ENCODE data around the gene OR51B5.
A peak's percentile ranks its signal among the peaks of the same experiment; 100 is the strongest.
"Not testable (repeated sequence)": the region's sequence is repeated elsewhere in the genome, so short reads cannot be mapped to it uniquely, and the experiment has no call there.

Gene OR51B5, protein sequence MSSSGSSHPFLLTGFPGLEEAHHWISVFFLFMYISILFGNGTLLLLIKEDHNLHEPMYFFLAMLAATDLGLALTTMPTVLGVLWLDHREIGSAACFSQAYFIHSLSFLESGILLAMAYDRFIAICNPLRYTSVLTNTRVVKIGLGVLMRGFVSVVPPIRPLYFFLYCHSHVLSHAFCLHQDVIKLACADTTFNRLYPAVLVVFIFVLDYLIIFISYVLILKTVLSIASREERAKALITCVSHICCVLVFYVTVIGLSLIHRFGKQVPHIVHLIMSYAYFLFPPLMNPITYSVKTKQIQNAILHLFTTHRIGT

DNA sequence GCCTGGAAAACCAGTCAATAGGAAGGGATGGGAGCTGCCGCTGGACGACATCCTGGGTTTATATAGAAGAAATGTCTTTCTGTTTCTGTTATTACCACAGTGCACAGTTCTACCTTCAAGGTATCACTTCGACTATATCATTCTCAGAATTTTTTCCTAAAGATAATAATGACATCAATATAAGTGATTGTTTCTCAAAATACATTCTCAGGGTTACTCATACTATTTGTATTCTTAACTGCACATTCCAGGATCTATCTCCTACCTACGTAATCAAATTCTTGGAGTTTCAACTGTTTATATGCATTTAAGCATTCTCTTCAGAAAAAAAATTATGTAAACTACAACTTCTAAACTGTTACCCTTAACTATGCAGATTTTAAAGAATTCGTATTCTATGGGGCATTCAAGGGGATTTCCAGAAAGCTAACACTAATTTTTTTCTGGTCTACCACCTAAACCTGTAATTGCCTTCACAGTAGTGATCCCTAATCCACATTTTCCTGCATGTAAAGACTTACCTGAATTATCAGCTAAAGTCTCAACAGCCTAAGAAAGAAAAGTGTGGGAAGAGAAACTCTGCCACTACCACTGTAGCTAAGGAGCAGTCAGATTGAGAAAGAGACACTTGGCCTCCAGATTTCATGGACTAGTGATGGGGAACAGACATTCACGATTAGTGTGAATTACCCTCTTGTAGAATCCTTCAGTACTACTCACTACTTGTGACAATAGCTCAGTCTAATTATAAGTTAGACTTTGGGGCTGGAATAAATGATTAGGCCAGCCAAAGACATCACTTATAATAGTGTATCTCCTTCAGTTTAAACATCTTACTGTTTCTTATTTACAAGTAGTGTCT, at the start of gene OR51B5:
TSS of gene OR51B5 (minus strand) at position 51 of the 862 bp plus-strand sequence. CDS start at position 51, 0 bp downstream.
- DNase-seq, result no peak

DNA sequence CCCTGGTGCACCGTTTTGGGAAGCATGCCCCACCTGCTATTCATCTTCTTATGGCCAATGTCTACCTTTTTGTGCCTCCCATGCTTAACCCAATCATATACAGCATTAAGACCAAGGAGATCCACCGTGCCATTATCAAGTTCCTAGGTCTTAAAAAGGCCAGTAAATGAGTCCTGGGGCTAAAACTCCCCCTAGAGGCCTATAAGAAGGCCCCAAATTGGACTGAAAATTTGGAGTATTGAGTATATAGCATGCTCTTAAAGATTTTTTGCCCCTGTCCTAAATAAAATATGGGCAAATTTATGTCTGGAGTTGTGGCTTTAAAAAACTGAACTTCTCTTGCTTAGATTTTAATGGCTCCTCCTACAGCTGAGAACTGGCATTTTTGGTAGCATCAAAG, 46.9 kb upstream of the OR51B5 start:
- DNase-seq, result no peak

DNA sequence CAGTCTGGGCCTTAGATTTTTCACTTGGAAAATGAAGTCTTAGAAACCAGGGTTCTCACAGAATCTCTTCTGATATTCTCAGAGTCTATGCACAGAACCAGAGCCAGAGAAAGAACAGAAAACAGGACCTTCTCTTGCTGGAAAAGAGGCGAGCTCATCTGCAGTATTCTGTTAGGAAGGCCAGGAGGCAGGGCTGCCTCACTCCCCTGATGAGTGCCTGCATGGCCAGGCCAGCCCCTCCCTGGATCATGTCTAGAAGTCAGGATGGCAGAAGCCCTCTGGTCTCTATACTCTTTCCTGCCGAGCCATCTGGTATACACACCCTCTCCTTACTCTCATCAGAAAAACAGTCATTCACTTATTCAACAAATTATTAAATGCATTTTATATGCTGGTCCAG, 41.0 kb upstream of the OR51B5 start:
- no peak for DNase-seq

DNA sequence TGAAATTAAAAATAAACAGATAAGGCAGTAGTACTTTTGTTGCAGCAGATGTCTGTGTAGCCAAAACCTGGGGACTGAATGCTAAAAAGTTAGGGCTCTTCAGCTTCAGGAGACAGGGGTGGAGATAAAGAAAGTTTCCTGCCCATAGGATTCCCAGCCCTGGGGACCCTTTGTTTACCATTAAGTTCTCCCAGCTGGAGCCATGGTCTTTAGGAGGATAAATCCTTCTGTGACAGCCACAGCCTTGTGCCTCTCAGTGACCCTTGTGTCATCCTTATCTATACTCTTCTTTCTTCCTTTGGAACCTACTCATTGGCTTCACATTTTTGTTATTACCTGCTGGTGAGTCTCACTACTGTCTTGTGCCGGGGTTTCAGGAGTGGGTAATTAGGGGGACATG, 40.3 kb upstream of the OR51B5 start, which contains the start of gene OR51M1:
TSS of gene OR51M1 (plus strand) at position 237 of the 400 bp plus-strand sequence. CDS start 5,587 bp downstream, outside the sequence.
- DNase-seq, result no peak

DNA sequence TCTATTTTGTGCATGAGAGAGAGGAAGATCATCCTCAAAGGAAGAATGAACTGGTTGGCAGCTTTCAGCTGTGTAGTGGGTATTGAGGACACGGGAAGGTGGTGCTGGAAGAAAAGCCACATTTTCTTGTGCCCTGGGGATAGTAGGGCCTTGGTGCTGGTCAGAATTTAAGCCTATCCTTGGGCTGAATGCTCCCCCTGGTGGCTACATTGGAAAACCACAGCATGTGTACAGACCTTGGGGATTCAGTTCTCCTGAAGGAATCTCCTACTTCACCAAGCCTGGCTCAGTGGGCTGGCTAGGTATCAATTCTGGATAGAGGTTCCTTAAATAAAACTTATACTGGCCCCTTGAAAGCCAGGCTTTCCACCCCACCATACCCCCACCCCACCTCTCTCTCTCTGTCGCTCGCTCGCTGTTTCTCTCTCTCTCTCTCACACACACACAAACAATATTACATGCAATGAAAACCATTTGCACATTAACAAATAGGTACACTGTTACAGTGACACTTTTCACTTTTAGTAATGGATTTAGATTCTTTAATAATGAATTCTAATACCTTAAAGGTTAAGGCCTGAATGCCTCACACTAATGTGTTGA, 37.5 kb upstream of the OR51B5 start:
- peak; percentile 3 for DNase-seq

DNA sequence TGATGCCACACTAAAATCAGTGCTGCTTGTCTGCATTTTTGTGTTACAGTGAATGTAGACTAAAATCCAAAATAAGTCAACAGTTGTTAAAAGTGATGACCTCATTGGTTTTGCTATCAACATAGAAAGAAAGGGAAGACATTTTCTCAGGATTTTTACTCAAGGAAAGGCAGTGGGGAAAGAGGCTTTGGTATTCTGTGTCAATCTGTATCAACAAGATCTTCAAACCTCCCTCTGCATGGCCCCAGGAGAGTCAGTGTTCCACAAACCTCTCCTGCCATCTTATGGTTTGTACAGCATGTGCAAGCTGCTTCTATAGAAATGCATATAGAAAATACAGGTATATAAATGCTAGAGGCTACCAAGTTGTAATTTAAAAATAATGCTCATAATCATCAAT, 26.5 kb upstream of the OR51B5 start:
- DNase-seq, result no peak

DNA sequence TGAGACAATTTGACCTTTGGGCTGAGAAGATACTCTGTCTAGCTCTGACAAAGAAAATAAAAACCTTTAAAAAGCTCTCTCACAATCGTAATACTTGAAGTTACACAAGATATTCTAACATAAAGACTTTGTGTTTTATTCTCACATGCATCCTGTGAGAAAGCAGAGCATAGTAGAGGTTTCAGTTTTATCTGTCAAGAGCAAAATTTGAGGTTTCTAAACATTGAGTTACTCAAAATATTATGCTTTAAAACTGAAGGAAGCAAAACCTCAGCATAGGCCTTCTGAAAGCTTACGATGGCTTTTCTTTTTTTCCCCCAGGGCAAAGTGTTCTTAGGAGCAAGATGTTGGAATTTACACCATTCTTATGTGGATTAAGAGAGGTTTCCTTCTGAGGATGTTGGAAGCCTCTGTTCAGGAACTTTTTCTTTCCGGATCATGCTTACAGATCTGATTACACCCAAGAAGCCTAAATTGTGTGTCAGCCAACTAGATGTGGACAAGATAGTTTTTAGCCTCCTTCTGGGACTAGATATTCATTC, 25.2 kb upstream of the OR51B5 start:
- DNase-seq, result no peak

DNA sequence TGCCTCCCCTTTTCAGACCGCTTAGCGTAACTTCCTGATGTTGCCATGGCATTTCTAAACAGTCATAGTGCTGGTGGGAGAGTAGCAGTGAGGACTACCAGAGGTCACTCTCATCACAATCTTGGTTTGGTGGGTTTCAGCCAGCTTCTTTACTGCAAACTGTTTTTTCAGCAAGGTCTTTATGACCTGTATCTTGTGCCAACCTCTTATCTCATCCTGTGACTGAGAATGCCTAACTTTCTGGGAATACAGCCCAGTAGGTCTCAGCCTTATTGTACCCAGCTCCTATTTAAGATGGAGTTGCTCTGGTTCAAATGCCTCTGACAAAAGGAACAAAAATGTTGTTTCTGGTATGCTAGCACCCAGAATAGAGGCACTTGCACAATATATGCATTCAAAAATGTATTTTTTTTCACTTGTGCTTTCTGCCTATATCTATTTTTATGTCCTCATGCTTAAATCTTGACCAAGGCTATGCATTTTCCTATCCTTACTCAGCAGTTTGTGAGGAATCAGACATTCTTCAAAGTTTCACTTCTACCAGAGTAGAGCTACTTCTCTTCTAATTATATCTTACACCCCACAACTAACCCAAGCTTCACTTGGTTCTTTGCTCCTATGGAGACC, 24.2 kb upstream of the OR51B5 start:
- DNase-seq, result no peak

DNA sequence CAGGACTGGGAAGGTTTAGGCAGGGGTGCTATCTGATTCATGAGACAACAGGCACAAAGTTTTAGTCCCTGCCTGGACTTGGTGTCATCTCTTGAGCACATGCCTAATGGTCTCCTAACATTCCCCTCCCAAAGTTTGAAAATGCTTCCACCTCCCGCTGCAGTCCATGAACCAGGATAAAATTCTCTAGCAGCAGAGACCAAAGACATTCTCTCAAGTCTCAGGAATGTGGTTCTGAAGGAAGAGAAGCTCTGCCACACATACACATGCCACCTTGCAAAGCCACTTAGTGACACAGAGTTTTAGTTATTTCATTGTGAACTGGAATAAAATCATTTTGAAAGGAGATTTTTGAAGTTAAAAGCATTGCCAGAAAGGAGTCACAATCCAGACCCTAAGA, 23.5 kb upstream of the OR51B5 start:
- no peak for DNase-seq

DNA sequence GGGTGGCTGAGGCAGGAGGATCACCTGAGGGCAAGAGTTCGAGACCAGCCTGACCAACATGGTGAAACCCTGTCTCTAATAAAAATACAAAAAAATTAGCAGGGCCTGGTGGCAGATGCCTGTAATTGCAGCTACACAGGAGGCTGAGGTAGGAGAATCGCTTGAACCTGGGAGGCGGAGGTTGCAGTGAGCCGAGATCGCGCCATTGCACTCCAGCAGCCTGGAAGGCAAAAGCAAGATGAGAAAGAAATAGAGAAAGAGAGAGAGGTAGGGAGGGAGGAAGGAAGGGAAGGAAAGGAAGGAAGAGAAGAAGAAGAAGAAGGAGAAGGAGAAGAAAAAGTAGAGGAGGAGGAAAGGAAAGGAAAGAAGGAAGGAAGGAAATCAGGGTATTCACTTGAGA, 23.0 kb upstream of the OR51B5 start:
- not testable (repeated sequence) for DNase-seq

DNA sequence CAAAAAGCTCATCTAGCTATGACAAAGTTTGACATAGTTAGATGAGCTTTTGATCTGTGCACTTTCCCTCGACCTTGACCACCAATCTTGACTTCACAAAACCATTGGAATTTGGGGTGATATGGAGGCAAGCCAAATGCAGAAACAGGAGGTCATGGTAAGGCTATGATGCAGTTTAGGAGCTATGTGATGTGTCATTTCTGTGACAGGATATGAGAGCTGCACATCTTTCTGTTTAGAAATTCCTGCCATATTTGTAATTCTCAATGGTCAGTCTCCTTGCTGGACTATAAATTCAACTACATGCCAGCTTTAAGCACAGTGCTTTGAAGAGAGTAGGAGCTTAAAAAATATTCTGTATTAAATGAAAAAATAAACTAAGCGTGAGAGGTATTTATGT, 20.9 kb upstream of the OR51B5 start:
- no peak for DNase-seq

DNA sequence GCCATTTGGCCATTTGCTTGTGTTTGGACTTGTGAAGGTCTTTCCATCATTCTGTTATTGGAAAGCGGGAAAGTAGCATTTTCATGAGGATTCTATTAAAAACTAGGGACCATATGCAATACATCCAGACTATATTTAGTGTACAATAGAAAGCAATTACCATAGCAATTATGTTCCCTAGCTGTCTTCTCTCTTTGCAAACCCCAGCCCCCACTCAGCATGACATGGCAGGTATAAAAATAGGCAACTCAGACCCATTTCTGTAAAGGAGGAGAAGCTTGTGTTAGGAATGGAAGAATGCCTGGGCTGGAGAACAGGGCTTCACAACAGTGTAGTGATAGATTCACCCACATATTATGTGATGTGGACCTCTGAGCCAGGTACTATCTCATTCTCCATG, 20.4 kb upstream of the OR51B5 start:
- no peak for DNase-seq

DNA sequence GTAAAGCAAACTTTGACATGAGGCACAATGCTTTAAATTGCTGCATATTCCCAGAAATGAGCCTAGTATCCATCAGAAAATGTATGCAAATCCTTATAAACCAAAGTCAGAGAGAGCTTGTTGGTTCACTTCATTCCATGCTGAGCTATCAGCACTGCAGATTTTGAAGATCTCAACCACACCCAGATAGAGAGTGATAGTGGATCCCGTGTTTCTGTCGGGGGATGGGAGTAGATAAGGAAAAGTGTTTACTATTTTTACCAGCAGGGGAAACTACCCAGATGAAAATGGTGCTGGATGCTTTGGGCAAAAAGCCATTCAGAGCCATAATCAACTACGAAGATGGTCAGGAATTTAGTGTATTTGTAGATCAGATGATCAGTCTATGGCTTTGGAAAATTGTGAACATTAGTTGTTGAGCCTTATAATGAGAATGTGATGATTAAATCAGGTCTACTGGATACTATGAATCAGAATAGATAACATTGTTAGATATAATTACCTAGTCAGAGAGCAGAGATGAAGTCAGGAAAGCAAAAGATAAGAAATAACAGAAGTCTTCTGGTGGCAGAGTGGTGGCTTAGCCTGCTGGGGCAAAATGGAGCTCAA, 18.8 kb upstream of the OR51B5 start:
- DNase-seq, result no peak

DNA sequence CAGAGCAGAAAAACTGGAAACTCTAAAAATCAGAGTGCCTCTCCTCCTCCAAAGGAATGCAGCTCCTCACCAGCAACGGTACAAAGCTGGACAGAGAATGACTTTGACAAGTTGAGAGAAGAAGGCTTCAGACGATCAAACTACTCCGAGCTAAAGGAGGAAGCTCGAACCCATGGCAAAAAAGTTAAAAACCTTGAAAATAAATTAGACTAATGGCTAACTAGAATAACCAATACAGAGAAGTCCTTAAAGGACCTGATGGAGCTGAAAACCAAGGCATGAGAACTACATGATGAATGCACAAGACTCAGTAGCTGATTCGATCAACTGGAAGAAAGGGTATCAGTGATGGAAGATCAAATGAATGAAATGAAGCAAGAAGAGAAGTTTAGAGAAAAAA, 12.7 kb upstream of the OR51B5 start:
- DNase-seq, result not testable (repeated sequence)

DNA sequence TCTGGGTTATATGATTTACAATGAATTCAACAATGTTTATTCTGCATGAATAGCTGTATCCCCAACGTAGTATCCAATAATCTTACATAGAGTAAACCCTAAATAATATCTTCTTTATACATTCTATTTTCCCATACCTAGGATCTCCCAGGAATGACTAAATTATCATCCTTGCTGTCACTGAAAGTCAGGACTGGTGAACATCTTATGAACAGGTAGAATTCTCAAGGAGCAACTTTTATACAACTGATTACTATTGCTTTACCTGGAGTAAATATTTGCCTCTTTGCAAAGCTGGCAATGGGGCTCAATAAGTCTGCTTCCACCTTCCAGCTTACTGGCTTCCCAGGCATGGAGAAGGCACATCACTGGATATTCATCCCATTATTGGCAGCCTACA, 7.9 kb upstream of the OR51B5 start, which contains the start of gene OR51B6:
TSS of gene OR51B6 (plus strand) at position 301 of the 400 bp plus-strand sequence. CDS start at position 301, 0 bp downstream.
- DNase-seq, result no peak

DNA sequence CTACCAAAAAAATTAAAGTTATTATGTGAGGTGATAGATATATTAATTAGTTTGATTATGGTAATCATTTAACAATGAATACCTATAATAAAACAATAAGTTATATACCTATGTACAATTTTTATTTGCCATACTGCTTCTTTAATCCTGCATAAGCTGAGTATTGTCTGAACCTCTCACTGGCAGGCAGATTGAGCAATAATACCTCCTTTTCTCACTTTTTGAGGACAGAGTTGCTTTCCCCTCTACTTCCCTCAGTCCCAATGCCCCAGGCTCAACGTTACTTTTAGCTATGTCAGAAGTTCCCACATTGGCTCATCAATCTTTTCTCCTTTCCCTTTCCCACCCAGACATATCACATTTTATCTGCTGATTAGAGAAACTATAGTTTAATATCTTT, 6.2 kb upstream of the OR51B5 start:
- DNase-seq, result no peak

DNA sequence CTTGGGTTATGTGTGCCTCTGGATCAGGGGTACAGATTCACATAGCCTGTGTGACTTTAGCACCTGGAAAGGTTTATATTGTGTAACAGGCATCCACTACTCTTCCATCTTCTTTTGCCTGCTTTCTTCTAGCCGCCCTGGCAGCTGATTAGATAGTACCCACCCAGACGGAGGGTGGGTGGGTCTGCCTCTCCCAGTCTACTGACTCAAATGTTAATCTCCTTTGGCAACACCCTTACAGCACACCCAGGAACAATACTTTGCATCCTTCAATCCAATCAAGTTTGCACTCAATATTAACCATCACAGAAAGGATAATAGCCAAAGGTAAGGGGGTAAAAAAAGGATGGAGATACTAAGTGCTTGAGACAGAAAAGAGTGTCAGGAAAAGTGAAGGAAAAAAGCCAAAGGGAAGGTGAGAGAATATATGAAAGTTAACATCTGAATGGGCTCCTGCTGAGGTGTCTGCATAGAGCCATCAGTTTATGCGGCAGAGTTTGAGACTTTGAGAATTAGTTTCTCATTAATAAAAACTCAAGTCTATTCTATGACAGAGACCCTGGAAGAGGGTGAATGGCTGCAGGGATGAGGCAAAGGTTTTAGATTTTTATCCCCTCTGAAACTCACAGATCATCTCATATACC, 5.3 kb upstream of the OR51B5 start:
- DNase-seq, result no peak

DNA sequence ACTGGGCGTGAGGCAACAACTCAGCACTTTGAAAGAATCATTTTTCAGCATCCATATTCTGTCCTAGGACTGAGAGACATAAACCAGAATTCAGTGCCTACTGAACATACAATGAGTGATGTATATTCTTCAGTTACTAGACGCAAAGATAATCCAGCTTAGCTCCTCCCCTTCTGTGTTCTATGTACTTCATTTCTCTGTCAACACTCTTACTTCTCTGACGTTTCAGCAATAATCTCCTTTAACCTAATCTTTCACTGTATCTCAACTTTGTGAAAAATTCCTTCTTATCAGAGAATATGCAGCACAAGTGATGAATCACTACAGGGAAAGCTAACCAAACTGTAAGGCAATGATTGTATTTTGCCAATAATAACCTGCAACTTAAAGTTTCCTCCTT, 2.5 kb upstream of the OR51B5 start:
- DNase-seq, result no peak

DNA sequence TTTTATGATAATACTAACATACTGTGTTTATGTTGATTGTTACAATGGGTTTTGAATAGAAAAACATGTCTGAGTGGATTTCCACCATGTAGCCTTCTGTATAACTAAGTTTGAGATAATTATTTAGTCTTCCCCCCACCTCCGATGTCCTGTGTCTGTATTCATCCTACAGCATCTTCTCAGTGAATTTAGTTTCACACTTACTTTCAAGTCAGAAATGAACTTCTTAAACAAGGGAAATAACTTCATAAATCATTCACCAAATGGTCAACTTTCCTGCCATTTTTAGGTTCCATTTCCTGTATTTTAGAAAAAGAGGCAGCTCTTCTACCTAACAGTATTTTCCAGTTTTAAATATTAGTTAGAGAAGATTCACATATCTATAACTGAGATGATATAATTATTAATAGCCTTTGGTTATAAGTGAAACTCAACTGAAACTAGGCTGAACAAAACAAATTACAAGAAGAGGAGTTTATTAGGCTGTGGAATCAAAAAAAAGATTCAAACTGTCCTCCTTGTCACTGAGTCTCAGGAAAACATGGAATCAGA, 3.5 kb downstream of the OR51B5 start:
- DNase-seq, result no peak

DNA sequence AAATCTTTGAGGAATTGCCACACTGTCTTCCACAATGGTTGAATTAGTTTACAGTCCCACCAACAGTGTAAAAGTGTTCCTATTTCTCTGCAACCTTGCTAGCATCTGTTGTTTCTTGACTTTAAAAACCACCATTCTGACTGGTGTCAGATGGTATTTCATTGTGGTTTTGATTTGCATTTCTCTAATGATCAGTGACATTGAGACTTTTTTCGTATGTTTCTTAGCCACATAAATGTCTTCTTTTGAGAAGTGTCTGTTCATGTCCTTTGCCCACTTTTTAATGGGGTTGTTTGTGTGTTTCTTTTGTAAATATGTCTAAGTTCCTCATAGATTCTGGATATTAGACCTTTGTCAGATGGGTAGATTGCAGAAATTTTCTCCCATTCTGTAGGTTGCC, 6.1 kb downstream of the OR51B5 start:
- not testable (repeated sequence) for DNase-seq

DNA sequence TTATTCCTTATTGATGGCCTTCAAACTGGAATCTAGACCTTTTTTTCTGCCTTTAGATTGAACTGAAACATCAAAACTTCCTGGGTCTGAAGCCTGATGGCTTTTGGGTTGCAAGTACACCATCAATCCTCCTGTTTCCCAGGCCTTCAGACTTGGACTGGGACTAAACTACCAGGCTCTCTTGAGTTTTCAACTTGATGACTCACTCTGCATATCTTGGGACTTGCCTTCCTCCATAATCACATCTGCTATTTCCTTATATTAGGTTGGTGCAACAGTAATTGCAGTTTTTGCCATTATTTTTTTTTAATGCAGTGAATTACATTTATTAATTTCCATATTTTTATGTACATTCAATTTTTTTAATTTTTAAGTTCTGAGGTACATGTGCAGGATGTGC, 7.0 kb downstream of the OR51B5 start:
- no peak for DNase-seq

DNA sequence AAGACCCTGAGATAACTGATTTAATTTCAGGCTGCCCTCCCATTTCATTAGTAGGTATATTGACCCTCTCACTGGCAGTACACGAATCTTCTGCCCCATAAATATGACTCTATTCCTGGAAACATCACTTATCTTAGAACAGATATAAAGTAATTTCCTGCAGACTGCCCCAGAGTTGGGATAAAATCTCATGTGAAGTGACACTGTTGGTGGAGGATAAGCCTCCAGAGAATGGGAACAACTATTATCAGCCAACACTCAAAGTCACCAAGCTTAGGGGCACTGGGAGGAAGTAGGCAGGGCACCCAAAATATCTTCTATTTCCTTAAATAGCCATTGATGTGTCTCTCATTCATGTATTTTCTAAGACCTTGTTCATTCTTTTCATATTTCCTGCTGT, 8.2 kb downstream of the OR51B5 start:
- DNase-seq, result no peak
